SK-N-SH treated with all-trans-retinoic acid at 6 μM for 48 hours (cell line): ENCODE data around the gene FBXW2.

Experiments used
- ESRRG ChIP-seq: fragments of 250-450 bp; sonication (Bioruptor Pico); IDR thresholded peaks from 2 replicates; pipeline ENCODE4 v1.6.1; 2021; ENCODE audit warnings: mild to moderate bottlenecking
- ZNF565 ChIP-seq: fragments of 450-650 bp; formaldehyde crosslinking; conservative IDR thresholded peaks from 2 replicates; pipeline ENCODE4 v1.5.0; 2020; ENCODE audit warnings: low read depth, mild to moderate bottlenecking, moderate library complexity
- TF ChIP-seq, protein P1 (sequence below): fragments of 250-450 bp; sonication (Bioruptor Pico); IDR thresholded peaks from 2 replicates; pipeline ENCODE4 v1.8.0; 2020; ENCODE audit warnings: mild to moderate bottlenecking, moderate library complexity, borderline replicate concordance

DNA sequence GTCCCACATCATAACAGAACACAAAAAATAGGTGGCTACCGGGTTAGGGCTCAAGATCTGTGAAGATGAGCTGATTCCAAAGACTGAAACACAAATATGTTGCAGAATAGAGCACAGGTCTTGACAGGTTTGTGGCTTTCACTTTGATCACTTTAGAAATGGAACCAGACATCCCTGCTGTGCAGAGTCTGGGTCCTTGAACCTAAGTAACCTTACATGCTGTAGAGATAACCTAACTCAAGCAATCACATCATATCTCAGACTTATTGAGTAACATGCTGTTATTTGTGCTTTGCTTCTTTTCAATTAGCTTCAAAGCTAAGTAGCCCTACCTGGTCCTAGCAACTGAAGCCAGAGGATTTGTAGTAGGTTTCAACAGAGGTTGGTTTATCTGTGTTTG is 24.3 kb downstream of the FBXW2 start:
- TF ChIP-seq, protein P1, sequence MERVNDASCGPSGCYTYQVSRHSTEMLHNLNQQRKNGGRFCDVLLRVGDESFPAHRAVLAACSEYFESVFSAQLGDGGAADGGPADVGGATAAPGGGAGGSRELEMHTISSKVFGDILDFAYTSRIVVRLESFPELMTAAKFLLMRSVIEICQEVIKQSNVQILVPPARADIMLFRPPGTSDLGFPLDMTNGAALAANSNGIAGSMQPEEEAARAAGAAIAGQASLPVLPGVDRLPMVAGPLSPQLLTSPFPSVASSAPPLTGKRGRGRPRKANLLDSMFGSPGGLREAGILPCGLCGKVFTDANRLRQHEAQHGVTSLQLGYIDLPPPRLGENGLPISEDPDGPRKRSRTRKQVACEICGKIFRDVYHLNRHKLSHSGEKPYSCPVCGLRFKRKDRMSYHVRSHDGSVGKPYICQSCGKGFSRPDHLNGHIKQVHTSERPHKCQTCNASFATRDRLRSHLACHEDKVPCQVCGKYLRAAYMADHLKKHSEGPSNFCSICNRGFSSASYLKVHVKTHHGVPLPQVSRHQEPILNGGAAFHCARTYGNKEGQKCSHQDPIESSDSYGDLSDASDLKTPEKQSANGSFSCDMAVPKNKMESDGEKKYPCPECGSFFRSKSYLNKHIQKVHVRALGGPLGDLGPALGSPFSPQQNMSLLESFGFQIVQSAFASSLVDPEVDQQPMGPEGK (CRISPR knock-in tag), result no peak
- TF ChIP-seq ZNF565 (CRISPR knock-in tag) (no peak), ESRRG (CRISPR knock-in tag) (no peak)
